HepG2 (cell line): ENCODE data around the gene TACO1. TPM values are rescaled to one million over a fixed set of nuclear protein-coding genes. Genes with fewer than 3 reads are reported as not detected.

Source experiments
- AKAP8 ChIP-seq: sonication (generic); formaldehyde crosslinking; IDR thresholded peaks from 2 replicates; pipeline ENCODE4 v1.5.1; 2020; ENCODE audit warnings: mild to moderate bottlenecking, missing genetic modification reagents
- CC2D1A ChIP-seq: sonication (generic); formaldehyde crosslinking; IDR thresholded peaks from 2 replicates; pipeline ENCODE4 v1.8.1; 2023; ENCODE audit warnings: mild to moderate bottlenecking, missing genetic modification reagents
- HBP1 ChIP-seq: IDR thresholded peaks from 2 replicates; pipeline ENCODE4 v1.6.1; 2016; ENCODE audit warnings: low read depth, control low read depth
- HMGA1 ChIP-seq: sonication (generic); formaldehyde crosslinking; conservative IDR thresholded peaks from 2 replicates; pipeline ENCODE4 v1.4.0; 2020; ENCODE audit warnings: missing genetic modification reagents
- HNF1B ChIP-seq: sonication (generic); formaldehyde crosslinking; IDR thresholded peaks from 2 replicates; pipeline ENCODE4 v1.5.1; 2020; ENCODE audit warnings: mild to moderate bottlenecking, moderate library complexity, missing genetic modification reagents
- KDM2A ChIP-seq: sonication (generic); formaldehyde crosslinking; IDR thresholded peaks from 2 replicates; pipeline ENCODE4 v1.4.0; 2020; ENCODE audit warnings: low read depth, missing genetic modification reagents, borderline replicate concordance
- KDM5B ChIP-seq: sonication (generic); formaldehyde crosslinking; IDR thresholded peaks from 2 replicates; pipeline ENCODE4 v1.4.0; 2020; ENCODE audit warnings: missing genetic modification reagents, mild to moderate bottlenecking, borderline replicate concordance
- MAZ ChIP-seq, 2 experiments: sonication (generic) in 1 of 2; formaldehyde crosslinking in 1 of 2; IDR thresholded peaks; 2 replicates each; pipeline versions ENCODE4 v1.5.0 to v1.6.1; 2012 to 2020; ENCODE audit warnings: low read depth in 2 of 2, mild to moderate bottlenecking in 2 of 2, borderline replicate concordance in 1 of 2, improper control_type of control experiment in 1 of 2, low read length in 1 of 2, missing genetic modification reagents in 1 of 2, moderate library complexity in 1 of 2
- MXD1 ChIP-seq: sonication (generic); formaldehyde crosslinking; IDR thresholded peaks from 2 replicates; pipeline ENCODE4 v1.4.0; 2020; ENCODE audit warnings: mild to moderate bottlenecking, missing genetic modification reagents
- PATZ1 ChIP-seq: sonication (generic); formaldehyde crosslinking; IDR thresholded peaks from 2 replicates; pipeline ENCODE4 v1.4.0; 2020; ENCODE audit warnings: missing genetic modification reagents
- RFX3 ChIP-seq: IDR thresholded peaks from 2 replicates; pipeline ENCODE4 v1.6.1; 2016; ENCODE audit warnings: missing biosample characterization, missing genetic modification reagents
- ZFYVE20 ChIP-seq: sonication (generic); formaldehyde crosslinking; IDR thresholded peaks from 2 replicates; pipeline ENCODE4 v1.8.0; 2023; ENCODE audit warnings: low read depth, mild to moderate bottlenecking, moderate library complexity, missing genetic modification reagents, borderline replicate concordance
- ZNF562 ChIP-seq: sonication (generic); formaldehyde crosslinking; IDR thresholded peaks from 2 replicates; pipeline ENCODE4 v1.8.0; 2022; ENCODE audit warnings: missing genetic modification reagents, borderline replicate concordance
- ZNF564 ChIP-seq: sonication (generic); formaldehyde crosslinking; IDR thresholded peaks from 2 replicates; pipeline ENCODE4 v1.8.1; 2023; ENCODE audit warnings: mild to moderate bottlenecking, missing genetic modification reagents
- polyA plus RNA-seq, 8 experiments: library from polyadenylated mRNA; depleted of rRNA in 3 of 8; stranded (reverse) in 7 of 8; unstranded in 1 of 8; fragments of >200 nt; fragmentation: Illumina TruSeq in 4 of 8; extraction: Trizol in 4 of 8; gene quantifications; 2 replicates each; pipeline versions ENCODE4 v1.2.1 to v1.2.3, GENCODE V29; 2011 to 2016; ENCODE audit warnings: low read depth in 4 of 8, missing spikeins in 1 of 8, mixed read lengths in 1 of 8; ENCODE audit not compliant: insufficient read depth in 1 of 8
- total RNA-seq, 5 experiments: library from RNA; depleted of rRNA; stranded (reverse); fragments of >200 nt; fragmentation: Illumina TruSeq; extraction: Trizol; gene quantifications; 2 replicates each; pipeline ENCODE4 v1.2.3, GENCODE V29; 2016; ENCODE audit warnings: low read depth in 1 of 5
- TF ChIP-seq, protein P1 (sequence below): sonication (generic); formaldehyde crosslinking; IDR thresholded peaks from 2 replicates; pipeline ENCODE4 v1.4.0; 2020; ENCODE audit warnings: missing genetic modification reagents, borderline replicate concordance

TACO1 gene
- total and polyA plus RNA-seq, 2 of the 13 experiments (the other 11 are each of a cell fraction or from before 2014, with no cell fraction given) = 34.7 to 53.6 TPM

DNA sequence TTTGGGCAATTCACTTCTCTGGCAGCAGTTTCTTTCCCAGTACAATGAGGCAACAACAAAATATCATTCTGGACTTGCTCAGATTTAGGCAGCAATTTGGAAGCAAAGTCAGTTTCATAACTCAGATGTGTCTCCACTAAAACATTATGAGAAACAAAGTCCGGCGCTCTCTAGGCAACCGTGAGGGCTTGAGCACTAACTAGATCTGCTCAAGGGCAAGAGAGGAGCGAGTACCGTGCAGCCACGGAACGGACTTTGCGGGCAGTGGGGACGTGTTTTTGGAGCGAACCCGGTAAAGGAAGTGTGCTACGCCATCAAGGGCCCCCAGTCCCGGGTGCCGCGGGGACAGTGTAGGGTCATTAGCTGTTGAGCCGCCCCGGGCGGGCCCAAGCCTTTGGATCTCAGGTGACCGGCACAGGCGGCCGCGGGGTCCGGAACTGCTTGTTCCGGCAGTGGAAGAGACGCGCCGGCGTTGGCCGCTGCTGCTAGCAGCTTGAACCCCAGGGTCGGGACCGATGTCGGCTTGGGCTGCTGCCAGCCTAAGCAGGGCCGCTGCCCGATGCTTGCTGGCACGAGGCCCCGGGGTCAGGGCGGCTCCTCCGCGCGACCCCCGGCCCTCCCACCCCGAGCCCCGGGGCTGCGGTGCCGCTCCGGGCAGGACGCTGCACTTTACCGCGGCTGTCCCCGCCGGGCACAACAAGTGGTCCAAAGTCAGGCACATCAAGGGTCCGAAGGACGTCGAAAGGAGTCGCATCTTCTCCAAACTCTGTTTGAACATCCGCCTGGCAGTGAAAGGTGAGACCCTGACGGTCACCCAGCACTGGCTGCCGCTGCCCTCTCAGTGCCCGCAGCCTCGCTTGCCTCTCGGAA lies at the start of gene TACO1 (continued):
- peak; percentile 92 for TF ChIP-seq HNF1B (CRISPR knock-in tag)
- 0 out of 2 replicates have a peak, but pooled peaks have one; percentile 67 for TF ChIP-seq AKAP8 (CRISPR knock-in tag)
- peak; percentile 97 for TF ChIP-seq KDM5B (CRISPR knock-in tag)
- peak; percentile 100 for TF ChIP-seq KDM2A (CRISPR knock-in tag)
- TF ChIP-seq MXD1 (CRISPR knock-in tag) = peak; percentile 93; the same call in 1 of the 2 replicates
- no peak for TF ChIP-seq ZFYVE20 (CRISPR knock-in tag)
- TF ChIP-seq MAZ (IDR thresholded peaks at IDR 0.05; ENCODE audit: borderline replicate concordance, low read depth, low read length) = peak; percentile 84
- peak; percentile 92 for TF ChIP-seq MAZ (CRISPR knock-in tag; IDR thresholded peaks at IDR 0.05; ENCODE audit: low read depth)
- no peak for TF ChIP-seq HMGA1 (CRISPR knock-in tag)
- TF ChIP-seq HBP1 (CRISPR knock-in tag) = peak; percentile 96; the same call in 1 of the 2 replicates
- TF ChIP-seq ZNF562 (CRISPR knock-in tag) = no peak; the same call in 1 of the 2 replicates
- no peak for TF ChIP-seq CC2D1A (CRISPR knock-in tag)
- TF ChIP-seq, protein P1, sequence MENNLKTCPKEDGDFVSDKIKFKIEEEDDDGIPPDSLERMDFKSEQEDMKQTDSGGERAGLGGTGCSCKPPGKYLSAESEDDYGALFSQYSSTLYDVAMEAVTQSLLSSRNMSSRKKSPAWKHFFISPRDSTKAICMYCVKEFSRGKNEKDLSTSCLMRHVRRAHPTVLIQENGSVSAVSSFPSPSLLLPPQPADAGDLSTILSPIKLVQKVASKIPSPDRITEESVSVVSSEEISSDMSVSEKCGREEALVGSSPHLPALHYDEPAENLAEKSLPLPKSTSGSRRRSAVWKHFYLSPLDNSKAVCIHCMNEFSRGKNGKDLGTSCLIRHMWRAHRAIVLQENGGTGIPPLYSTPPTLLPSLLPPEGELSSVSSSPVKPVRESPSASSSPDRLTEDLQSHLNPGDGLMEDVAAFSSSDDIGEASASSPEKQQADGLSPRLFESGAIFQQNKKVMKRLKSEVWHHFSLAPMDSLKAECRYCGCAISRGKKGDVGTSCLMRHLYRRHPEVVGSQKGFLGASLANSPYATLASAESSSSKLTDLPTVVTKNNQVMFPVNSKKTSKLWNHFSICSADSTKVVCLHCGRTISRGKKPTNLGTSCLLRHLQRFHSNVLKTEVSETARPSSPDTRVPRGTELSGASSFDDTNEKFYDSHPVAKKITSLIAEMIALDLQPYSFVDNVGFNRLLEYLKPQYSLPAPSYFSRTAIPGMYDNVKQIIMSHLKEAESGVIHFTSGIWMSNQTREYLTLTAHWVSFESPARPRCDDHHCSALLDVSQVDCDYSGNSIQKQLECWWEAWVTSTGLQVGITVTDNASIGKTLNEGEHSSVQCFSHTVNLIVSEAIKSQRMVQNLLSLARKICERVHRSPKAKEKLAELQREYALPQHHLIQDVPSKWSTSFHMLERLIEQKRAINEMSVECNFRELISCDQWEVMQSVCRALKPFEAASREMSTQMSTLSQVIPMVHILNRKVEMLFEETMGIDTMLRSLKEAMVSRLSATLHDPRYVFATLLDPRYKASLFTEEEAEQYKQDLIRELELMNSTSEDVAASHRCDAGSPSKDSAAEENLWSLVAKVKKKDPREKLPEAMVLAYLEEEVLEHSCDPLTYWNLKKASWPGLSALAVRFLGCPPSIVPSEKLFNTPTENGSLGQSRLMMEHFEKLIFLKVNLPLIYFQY (CRISPR knock-in tag) = peak; percentile 92
- peak; percentile 86 for TF ChIP-seq ZNF564 (CRISPR knock-in tag)
- TF ChIP-seq PATZ1 (CRISPR knock-in tag) = peak; percentile 87
- peak; percentile 50; the same call in 1 of the 2 replicates for TF ChIP-seq RFX3 (CRISPR knock-in tag)
